ENCODE measurements around the gene SERINC1. TPM values are rescaled to one million over a fixed set of nuclear protein-coding genes. Genes with fewer than 3 reads are reported as not detected.

SERINC1 gene
- 219 and 274 TPM in 2 replicates for total RNA-seq

DNA sequence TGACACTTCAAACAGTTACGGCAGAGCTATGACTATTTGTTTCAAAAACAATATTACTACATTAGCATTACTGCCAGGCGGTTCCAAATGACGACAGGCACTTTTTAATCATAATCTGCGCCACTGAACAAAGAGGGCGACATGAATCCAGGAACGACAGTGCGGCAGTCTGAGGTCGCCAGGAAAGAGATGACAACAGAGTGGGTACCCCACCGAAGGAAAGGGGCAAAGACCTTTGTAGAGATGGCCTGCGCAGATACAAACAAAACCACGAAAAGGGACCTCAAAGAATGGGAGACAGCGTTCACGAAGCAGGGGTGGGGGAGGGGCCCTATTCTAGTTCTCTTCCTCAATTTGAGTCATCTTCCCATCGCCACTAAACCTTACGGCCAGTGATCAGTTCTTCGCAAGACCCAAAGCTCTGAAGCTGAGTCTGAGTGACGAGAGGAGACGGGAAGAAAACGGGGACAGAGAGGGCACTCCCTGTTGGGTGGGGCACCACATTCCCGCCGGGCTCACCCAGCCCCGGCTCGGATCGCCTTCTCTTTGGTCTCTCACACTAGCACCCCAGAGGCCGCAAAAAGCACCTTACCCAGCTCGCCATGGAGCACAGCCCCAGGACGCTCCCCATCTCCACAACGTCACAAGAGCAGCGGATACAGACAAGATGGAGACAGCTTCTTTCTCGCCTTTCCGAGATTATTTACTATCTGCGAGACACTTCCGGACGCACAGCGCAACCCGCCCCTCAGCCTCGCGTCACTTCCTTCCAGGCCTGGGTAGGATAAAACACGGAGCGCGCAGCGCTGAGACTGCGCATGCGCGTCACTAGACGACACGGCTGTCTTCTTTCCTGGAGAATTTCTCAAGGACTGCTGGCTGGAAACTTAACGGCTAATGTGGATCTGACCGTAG is at the start of gene SERINC1:
Gene SERINC1, minus strand, starts transcription at position 701 of the 915 bp plus-strand sequence. Its CDS starts 70 bp downstream, at position 631.

DNA sequence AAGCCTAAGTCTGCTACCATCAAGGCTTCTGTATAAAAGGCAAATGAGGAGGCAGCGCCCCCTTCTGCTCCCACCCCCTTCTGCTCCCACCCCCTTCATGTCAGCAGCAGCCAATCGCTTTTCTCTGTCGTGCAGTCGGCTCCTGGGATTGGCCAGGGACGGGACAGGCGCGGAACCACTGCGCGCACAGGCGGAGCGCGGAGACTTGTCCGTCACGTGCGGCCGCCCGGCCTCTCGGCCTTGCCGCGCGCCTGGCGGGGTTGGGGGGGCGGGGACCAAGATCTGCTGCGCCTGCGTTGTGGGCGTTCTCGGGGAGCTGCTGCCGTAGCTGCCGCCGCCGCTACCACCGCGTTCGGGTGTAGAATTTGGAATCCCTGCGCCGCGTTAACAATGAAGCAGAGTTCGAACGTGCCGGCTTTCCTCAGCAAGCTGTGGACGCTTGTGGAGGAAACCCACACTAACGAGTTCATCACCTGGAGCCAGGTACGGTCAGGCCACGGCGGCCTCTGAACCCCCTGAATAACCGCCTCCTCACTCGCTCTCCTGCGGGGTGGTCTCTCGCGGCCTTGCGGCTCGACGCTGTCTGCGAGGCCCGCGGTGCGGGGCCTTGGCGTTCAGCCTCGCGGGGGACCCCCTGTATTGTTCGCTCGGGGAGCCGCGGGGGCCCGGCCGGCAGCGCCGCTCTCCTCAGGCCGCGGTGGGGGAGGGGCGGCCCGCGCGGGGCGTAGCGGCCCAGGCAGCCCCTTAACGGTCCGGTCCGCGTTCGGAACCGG is 72.1 kb downstream of the SERINC1 start, which contains the start of gene HSF2:
Gene HSF2, plus strand, starts transcription at position 305 of the 773 bp plus-strand sequence. Its CDS starts 86 bp downstream, at position 391.

Small RNAs within 50 kb of the gene (small RNA-seq; reads per million reads assigned to genes)
- not detected for gene Z99129.1 (ENCODE audit: low replicate concordance)

Other genes starting within 250 kb of the SERINC1 start
- 14.7 and 19.9 TPM in 2 replicates for gene HSF2, start 72.2 kb downstream of the SERINC1 start, total RNA-seq
- gene PKIB, start 138.6 kb upstream of the SERINC1 start, total RNA-seq = 45.0 and 45.7 TPM in 2 replicates